Lung (tissue), 12 donors: ENCODE data around the gene LIPC. TPM values are rescaled to one million over a fixed set of nuclear protein-coding genes. Genes with fewer than 3 reads are reported as not detected.

Experiments
- ATAC-seq: fragments of 200-7000 bp; cut with Tn5 transposase; one replicate; pipeline ENCODE4 v1.9.1; 2020; ENCODE audit warnings: moderate number of reproducible peaks; ENCODE audit not compliant: insufficient read depth, low FRiP score
- DNase-seq, 3 donors: peaks; one replicate each; pipeline ENCODE4 v3.0.0-alpha.2; 2013 to 2017
- H3K27ac ChIP-seq, 2 donors: one replicate each; pipeline ENCODE4 v1.5.1; 2013; ENCODE audit warnings: mild to moderate bottlenecking in 2 of 2, moderate library complexity in 2 of 2, control low read depth in 1 of 2, inconsistent platforms in 1 of 2, low read depth in 1 of 2, low read length in 1 of 2
- H3K27me3 ChIP-seq, 3 donors: one replicate each; pipeline ENCODE4 v1.5.1; 2013; ENCODE audit warnings: low read length in 2 of 3; ENCODE audit not compliant: control insufficient read depth in 3 of 3, insufficient read depth in 3 of 3
- H3K36me3 ChIP-seq, 4 donors: one replicate each; pipeline ENCODE4 v1.5.1; 2013; ENCODE audit warnings: low read length in 4 of 4, mild to moderate bottlenecking in 1 of 4, moderate library complexity in 1 of 4; ENCODE audit not compliant: control insufficient read depth in 4 of 4, insufficient read depth in 4 of 4
- H3K4me1 ChIP-seq, 5 donors: one replicate each; pipeline ENCODE4 v1.5.1; 2013; ENCODE audit warnings: low read length in 5 of 5, mild to moderate bottlenecking in 2 of 5, moderate library complexity in 1 of 5; ENCODE audit not compliant: control insufficient read depth in 5 of 5, insufficient read depth in 5 of 5
- H3K4me3 ChIP-seq: one replicate; pipeline ENCODE4 v1.5.1; 2013; ENCODE audit warnings: mild to moderate bottlenecking, control low read depth, moderate library complexity
- H3K9ac ChIP-seq, 2 donors: one replicate each; pipeline ENCODE4 v1.5.1; 2013; ENCODE audit warnings: low read length in 2 of 2, control low read depth in 1 of 2; ENCODE audit not compliant: insufficient read depth in 1 of 2
- H3K9me3 ChIP-seq, 4 donors: one replicate each; pipeline ENCODE4 v1.5.1; 2013; ENCODE audit warnings: low read length in 3 of 4, mild to moderate bottlenecking in 1 of 4, moderate library complexity in 1 of 4; ENCODE audit not compliant: control insufficient read depth in 4 of 4, insufficient read depth in 3 of 4
- WGBS, 2 donors: extraction: QIAGEN DNeasy Blood & Tissue Kit; methylation state at CpG; one replicate each; pipeline ENCODE4 v1.1.7; 2013; 5-methylcytosine and 5-hydroxymethylcytosine counted together
- polyA plus RNA-seq, 2 donors: library from polyadenylated mRNA; stranded (reverse); fragments of 200-250 nt; gene quantifications; one replicate each; pipeline ENCODE4 v1.2.1, GENCODE V29; 2013
- total RNA-seq, 2 donors: library from RNA; depleted of rRNA in 1 of 2; stranded (reverse); fragments of >200 nt in 1 of 2; gene quantifications; one replicate each; pipeline ENCODE4 v1.2.1, GENCODE V29; 2014 to 2021
- TF ChIP-seq, protein P1 (sequence below): IDR thresholded peaks from 2 replicates; pipeline ENCODE4 v1.5.1; 2012; ENCODE audit warnings: mild to moderate bottlenecking; ENCODE audit errors: control extremely low read depth, extremely low read depth
- donor health status: control.
- donor health status: control.
- donor health status: Bipolar disorder and iron deficiency.
- donor health status: healthy.
- donor health status: DM: yes; HTN: yes; CAD: no.

LIPC gene
- total and polyA plus RNA-seq, 4 donors = 0.20 to 0.57 (median 0.40) TPM

DNA sequence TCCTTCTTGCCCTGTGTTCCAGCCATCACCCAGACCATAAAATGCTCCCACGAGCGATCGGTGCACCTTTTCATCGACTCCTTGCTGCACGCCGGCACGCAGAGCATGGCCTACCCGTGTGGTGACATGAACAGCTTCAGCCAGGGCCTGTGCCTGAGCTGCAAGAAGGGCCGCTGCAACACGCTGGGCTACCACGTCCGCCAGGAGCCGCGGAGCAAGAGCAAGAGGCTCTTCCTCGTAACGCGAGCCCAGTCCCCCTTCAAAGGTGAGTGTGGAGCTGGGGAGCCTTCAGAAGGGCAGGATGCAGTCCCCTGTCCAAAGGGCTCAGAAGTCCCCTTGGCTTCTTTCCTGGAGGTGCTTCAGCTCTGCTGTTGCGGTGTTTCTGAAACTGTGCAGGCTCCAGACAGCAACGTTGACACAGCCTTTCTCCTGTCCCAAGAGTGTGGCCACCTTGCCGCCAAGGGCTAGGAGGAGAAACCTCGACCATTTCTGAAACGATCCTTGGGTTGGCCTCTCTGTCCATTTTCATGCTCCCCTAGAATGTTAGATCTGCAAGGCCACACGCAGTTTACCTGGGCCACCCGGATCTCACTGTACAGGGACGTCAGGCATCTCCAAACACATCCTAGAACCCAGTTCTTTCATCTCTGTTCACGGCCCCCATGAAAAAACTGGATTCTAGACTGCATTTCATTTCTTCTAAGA lies 116.7 kb downstream of the LIPC start:
- no peaks in the 10 kb centered on the region for H3K36me3 ChIP-seq
- WGBS, 2 donors = 91 to 93% methylated on average over 26 of the region's 26 CpGs
- DNase-seq (no peak), ATAC-seq (no peak)
- no peak overlapping the region for H3K4me3 ChIP-seq
- H3K27ac ChIP-seq = no peak overlapping the region
- no peaks in the 10 kb centered on the region for H3K27me3 ChIP-seq
- H3K9ac ChIP-seq = no peak overlapping the region
- H3K4me1 ChIP-seq = peaks cover 0 to 20% (median 11%) of the 10 kb centered on the region in 5 donors
- peaks cover 0 to 2% (median 0%) of the 10 kb centered on the region in 4 donors for H3K9me3 ChIP-seq
- TF ChIP-seq, protein P1, sequence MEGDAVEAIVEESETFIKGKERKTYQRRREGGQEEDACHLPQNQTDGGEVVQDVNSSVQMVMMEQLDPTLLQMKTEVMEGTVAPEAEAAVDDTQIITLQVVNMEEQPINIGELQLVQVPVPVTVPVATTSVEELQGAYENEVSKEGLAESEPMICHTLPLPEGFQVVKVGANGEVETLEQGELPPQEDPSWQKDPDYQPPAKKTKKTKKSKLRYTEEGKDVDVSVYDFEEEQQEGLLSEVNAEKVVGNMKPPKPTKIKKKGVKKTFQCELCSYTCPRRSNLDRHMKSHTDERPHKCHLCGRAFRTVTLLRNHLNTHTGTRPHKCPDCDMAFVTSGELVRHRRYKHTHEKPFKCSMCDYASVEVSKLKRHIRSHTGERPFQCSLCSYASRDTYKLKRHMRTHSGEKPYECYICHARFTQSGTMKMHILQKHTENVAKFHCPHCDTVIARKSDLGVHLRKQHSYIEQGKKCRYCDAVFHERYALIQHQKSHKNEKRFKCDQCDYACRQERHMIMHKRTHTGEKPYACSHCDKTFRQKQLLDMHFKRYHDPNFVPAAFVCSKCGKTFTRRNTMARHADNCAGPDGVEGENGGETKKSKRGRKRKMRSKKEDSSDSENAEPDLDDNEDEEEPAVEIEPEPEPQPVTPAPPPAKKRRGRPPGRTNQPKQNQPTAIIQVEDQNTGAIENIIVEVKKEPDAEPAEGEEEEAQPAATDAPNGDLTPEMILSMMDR = no peak

DNA sequence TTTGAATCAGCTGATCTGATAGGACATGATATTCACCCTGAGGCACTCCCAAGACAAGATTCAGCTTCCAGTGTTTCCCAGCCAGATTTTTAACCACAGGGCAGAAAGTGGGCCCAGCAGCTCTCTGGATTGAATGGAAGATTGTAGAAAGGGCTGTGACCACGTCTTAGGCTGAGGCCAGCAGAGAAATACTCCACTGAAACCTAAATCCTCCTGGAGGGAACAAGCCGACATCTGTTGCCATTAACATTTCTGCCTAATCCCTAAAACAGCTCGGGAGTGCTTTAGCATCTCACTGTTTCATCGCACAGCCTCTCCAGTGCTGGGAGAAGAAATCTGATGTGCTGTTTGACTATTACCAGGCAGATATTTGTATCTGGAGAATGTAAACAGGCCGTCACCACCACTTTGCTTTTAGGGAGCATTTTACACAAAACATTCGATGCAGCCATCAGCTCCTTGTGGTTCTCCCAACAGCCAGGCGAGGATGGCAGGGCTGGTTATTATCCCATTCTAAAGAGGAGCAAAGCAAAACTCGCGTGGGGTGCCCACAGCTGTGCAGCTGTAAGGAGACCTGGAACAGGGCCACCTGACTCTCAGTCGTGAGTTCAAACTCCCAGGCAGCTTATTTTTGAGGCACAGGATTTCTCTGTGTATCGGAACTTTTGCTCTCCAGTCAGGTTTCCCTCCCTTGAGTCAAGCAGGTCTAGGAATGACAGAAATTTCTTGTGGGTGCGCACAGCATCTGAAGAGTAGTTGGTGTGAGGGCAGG lies 117.4 kb downstream of the LIPC start:
- peaks cover 0 to 2% (median 0%) of the 10 kb centered on the region in 4 donors for H3K9me3 ChIP-seq
- no peaks in the 10 kb centered on the region for H3K36me3 ChIP-seq
- 84 to 87% methylated on average over 12 of the region's 12 CpGs for WGBS, 2 donors
- ATAC-seq = no peak
- DNase-seq = peak in 2 of 3 donors; percentile 48
- H3K4me1 ChIP-seq = peaks cover 0 to 20% (median 11%) of the 10 kb centered on the region in 5 donors
- TF ChIP-seq, protein P1 = no peak
- H3K27me3 ChIP-seq = no peaks in the 10 kb centered on the region
- H3K4me3 ChIP-seq = no peak overlapping the region
- no peak overlapping the region for H3K9ac ChIP-seq
- no peak overlapping the region for H3K27ac ChIP-seq

DNA sequence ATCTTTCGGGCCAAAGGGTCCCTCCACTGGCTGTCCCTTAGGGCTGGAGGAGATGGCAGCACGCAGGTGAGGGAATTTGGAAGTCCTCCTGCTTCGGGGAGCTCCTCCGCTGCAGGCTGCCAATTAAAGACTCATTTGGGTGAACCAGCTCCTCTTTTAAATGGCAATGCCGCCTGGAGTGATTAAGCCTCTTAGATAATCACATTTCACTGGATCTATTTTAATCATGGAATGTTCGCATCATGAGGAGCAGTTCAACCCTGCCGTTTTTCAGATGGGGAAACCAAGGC lies 117.9 kb downstream of the LIPC start:
- WGBS, 2 donors = 94 to 96% methylated on average over 7 of the region's 7 CpGs
- Histone ChIP-seq H3K36me3 (no peaks in the 10 kb centered on the region), H3K4me3 (no peak overlapping the region), H3K27ac (no peak overlapping the region), H3K4me1 (peaks cover 0 to 20% (median 11%) of the 10 kb centered on the region in 5 donors), H3K9ac (no peak overlapping the region), H3K27me3 (no peaks in the 10 kb centered on the region), H3K9me3 (peaks cover 0 to 2% (median 0%) of the 10 kb centered on the region in 4 donors)
- TF ChIP-seq, protein P1 = no peak
- DNase-seq (no peak), ATAC-seq (no peak)
